HTR-8/SVneo (cell line): Measurements from ENCODE around the gene ABCB6.
"Not testable (repeated sequence)": the region's sequence is repeated elsewhere in the genome, so short reads cannot be mapped to it uniquely, and the experiment has no call there.

Experiments
- DNase-seq: peaks from one replicate; pipeline ENCODE4 v3.0.0; 2011; ENCODE audit warnings: low spot score, mixed read lengths; ENCODE audit not compliant: insufficient read length
- FAIRE-seq: peaks from 2 replicates; lab custom pipeline; 2011; peaks lifted over from hg19 to GRCh38; lab: Jason Lieb, UNC

ABCB6 gene

DNA sequence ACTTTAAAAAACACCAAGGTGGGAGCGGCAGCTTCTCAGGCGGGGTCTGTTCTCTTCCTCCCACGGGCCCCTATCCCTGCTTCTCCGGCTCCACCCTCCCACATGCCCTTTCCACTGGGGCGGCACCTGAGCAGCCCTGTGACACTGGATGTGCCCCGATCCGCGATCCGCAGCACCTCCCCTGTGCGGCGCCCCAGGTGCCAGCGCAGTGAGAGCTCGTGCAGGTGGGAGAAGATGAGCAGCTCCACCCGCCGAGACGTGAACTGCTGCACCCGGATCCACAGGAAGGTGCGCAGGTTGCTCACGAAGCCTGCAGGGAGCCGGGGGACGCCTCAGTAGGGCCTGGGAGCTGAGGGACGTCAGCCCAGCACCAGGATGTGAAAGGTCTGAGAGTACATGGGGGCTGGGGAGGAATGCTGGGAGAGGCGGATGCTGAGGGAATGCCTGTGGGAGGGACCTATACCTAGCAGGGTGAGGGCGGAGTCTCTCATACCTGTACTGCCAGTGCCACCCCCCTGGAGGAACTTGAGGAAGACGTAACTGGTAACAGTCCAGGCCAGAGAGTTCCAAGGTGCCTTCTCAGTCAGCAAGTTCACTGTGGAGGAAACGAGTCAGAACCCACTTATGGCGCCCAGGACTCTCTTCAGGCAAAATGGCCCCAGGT is 2.8 kb downstream of the ABCB6 start:
- no peak for DNase-seq
- no peak for FAIRE-seq

- DNase-seq (no peak), FAIRE-seq (no peak)
These were observed 4.0 kb downstream of the ABCB6 start for GRCh38 chr2:219214786-219215185.

- no peak for DNase-seq
- FAIRE-seq = no peak
These were observed 4.6 kb downstream of the ABCB6 start for GRCh38 chr2:219214141-219214540.

- FAIRE-seq (no peak), DNase-seq (no peak)
These were observed 5.2 kb downstream of the ABCB6 start for GRCh38 chr2:219213486-219214071.

DNA sequence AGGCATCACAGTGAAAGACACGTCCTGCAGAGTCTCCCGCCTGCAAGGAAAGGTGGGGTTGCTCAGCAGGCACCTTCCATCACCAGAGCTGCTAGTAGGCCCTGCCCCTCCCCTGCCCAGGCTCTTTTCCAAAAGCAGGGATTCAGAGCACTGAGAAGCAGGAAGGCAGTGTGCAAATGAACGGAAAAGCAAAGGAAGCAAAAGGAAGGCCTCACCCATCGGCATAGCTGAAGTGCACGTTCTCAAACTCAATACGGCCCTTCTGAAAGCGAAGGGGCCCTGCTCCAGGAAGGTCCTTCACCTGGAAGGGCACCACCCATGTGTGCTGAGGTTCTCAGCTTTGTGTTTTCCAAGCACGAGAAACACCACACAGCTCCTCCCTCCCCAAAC is 5.7 kb downstream of the ABCB6 start:
- FAIRE-seq (no peak), DNase-seq (no peak)

GRCh38 chr2:219210886-219211362 is 7.8 kb downstream of the ABCB6 start:
- FAIRE-seq = no peak
- no peak for DNase-seq

DNA sequence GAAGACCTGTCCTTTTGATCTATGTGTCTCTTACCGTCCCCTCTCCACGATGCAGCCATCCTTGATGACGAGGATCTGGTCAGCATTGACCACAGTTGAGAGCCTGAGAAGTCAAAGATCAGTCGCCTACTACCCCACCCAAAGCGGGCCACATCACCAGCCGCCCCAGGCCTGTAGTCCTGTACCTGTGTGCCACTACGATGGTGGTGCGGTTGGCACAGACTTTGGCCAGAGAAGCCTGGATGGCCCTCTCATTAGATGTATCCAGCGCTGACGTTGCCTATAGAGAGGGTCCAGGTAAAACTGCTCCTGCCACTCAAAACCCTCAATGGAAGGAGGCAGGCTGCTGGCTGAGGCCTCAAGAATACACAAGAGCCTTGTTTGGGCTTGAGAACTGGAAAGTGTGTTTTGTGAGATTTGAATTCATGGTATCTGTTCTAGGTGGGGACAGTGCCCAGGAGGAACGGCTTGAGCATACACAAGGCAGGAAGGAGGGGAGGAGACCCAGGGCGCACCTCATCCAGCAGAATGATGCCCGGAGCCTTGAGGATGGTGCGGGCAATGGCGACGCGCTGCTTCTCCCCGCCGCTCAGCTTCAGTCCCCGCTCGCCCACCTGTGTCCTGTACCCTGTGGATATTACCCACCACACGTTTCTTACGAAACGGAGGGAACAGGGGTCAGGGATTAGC is 8.4 kb downstream of the ABCB6 start:
- no peak for FAIRE-seq

DNA sequence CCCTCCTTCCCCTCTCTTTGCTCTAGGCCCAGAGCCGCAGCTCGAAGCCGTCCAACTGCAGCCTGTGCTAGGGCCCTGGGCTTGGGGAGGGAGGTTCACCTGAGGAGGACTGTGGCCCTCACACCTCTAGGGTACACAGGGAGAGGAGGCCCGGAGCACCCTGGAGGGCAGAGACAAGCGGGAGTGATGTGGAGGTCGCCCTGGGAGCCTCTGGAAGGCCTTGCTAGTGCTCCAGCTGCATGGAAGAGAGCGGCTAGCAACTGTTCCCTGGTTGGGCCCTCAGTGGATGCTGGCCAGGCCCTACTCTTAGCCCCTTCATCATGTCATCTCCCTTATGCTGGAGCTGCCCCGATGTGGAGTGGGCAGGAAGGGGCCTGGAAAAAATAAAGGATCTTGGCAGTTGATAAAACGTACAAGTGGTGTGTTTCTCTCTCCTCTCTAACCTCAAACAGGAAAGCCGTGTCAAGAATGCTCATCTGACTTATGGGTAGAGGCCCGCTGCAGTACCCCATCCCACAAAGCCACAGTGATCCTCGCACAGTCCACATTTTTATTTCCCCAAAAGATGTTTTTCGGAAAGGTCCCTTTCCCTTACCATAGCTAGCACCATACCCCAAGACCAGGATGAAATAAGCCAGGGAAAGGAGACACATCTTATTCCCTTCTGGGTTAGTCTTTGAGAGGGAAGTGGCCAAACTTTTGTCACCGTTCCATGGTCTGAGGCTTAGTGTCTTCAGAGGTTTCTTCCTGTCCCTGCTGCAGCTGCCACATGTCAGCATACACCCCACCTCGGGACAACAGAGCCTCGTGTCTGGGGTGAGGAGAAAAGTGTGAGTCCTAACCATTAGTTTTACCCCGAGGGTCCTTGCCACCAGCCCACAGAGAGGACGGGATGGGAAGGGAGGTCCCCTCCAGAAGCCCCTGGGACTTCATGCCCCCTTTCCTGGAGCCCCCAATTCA is 9.2 kb downstream of the ABCB6 start:
- FAIRE-seq = no peak
- DNase-seq = no peak

More for the DNA sequence above, 8.4 kb downstream of the ABCB6 start:
- DNase-seq = no peak

DNA sequence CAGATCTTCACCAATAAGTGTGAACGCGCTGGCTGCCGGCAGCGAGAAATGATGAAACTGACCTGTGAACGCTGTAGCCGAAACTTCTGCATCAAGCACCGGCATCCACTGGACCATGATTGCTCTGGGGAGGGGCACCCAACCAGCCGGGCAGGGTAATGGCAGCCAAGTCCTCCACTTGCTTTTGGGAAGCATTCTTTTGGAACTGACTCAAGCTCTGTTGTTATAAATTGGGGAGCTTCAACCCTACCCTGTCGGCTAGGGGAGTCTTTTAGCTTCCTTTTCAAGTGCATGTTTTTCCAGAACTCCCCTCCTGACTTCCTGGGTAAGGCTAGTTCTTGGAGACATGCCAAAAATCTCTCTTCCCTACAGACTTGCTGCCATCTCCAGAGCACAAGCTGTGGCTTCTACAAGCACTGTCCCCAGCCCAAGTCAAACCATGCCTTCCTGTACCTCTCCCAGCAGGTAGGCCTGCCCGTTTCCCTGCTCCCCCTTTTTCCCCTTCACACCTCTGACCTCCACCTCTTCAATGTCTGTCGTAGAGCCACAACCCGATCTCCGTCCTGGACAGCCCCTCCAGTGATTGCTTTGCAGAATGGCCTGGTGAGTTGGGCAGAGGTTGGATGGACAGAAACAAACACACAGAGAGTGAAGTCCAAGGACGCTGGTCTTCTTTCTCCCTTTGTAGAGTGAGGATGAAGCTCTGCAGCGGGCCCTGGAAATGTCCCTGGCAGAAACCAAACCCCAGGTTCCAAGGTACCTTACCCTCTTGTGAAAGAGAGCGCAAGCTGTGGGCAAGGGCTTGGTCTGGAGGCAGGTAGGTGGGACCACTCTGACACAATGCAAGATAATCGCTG is 10.6 kb downstream of the ABCB6 start:
- FAIRE-seq = no peak
- no peak for DNase-seq

DNA sequence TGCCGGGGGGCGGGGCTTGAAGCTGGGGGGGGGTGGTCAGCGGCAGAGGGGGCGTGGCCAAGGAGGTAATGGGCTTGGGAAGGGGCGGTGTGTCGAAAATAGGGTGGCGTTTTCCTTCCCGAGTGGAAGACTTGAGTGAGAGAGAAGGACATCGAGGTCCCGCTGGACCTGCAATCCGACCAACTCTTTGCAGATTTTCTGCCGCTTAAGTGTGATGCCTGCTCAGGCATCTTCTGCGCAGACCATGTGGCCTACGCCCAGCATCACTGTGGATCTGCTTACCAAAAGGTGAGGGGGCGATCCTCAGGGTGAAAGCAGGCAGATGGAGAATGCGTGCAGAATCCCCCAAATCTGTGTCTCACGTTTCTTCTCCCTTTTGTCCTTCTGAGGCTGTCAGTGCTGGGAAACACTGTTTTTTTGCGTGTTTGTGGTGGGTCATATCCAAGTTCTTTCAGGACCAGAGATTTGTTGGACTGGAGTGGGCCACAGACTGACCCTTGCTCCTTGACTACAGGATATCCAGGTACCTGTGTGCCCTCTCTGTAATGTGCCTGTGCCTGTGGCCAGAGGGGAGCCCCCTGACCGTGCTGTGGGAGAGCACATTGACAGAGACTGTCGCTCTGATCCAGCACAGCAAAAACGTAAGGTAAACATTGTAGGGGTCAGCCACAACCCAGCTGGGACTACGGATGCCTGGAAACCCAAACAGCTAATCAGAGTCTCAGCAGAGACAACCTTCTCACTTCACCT is 11.4 kb downstream of the ABCB6 start:
- no peak for FAIRE-seq
- DNase-seq = no peak

- DNase-seq = peak; percentile 96
- peak; percentile 69 for FAIRE-seq
These were observed 12.2 kb downstream of the ABCB6 start, which contains the start of gene ZFAND2B for GRCh38 chr2:219206328-219207133. Gene ZFAND2B (plus strand): TSS chr2:219206782. CDS start chr2:219206988, 206 bp downstream.

GRCh38 chr2:219205981-219206327 is 12.8 kb downstream of the ABCB6 start:
- no peak for DNase-seq
- FAIRE-seq = no peak

- no peak for FAIRE-seq
- DNase-seq = no peak
These were observed 13.6 kb downstream of the ABCB6 start for GRCh38 chr2:219205165-219205538.

- FAIRE-seq = no peak
These were observed 14.2 kb downstream of the ABCB6 start for GRCh38 chr2:219204425-219205164.

GRCh38 chr2:219201331-219201730 is 17.4 kb downstream of the ABCB6 start:
- not testable (repeated sequence) for DNase-seq, FAIRE-seq

More at GRCh38 chr2:219204425-219205164, 14.2 kb downstream of the ABCB6 start:
- DNase-seq = no peak

DNA sequence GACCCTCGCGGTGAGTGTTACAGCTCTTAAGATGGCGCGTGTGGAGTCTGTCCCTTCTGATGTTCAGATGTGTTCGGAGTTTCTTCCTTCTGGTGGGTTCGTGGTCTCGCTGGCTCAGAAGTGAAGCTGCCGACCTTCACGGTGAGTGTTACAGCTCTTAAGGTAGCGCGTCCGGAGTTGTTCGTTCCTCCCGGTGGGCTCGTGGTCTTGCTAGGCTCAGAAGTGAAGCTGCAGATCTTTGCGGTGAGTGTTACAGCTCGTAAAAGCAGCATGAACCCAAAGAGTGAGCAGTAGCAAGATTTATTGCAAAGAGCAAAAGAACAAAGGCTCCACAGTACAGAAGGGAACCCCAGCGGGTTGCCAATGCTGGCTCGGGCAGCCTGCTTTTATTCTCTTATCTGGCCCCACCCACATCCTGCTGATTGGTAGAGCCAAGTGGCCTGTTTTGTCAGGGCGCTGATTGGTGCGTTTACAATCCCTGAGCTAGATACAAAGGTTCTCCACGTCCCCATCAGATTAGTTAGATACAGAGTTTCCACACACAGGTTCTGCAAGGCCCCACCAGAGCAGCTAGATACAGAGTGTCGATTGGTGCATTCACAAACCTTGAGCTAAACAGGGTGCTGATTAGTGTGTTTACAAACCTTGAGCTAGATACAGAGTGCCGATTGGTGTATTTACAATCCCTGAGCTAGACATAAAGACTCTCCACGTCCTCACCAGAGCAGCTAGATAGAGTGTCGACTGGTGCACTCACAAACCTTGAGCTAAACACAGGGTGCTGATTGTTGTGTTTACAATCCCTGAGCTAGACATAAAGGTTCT is 18.0 kb downstream of the ABCB6 start:
- DNase-seq, FAIRE-seq: not testable (repeated sequence)
